Activated CD4-positive, alpha-beta T cell treated with anti-CD3 and anti-CD28 coated beads, Interleukin-2, amount 50 U/mL, for 1 hour (primary cell): Measurements from ENCODE around the gene OXCT1.

ENCODE experiments used
- DNase-seq: peaks from one replicate; pipeline ENCODE4 v3.0.0-alpha.2; 2020

Gene OXCT1

DNA sequence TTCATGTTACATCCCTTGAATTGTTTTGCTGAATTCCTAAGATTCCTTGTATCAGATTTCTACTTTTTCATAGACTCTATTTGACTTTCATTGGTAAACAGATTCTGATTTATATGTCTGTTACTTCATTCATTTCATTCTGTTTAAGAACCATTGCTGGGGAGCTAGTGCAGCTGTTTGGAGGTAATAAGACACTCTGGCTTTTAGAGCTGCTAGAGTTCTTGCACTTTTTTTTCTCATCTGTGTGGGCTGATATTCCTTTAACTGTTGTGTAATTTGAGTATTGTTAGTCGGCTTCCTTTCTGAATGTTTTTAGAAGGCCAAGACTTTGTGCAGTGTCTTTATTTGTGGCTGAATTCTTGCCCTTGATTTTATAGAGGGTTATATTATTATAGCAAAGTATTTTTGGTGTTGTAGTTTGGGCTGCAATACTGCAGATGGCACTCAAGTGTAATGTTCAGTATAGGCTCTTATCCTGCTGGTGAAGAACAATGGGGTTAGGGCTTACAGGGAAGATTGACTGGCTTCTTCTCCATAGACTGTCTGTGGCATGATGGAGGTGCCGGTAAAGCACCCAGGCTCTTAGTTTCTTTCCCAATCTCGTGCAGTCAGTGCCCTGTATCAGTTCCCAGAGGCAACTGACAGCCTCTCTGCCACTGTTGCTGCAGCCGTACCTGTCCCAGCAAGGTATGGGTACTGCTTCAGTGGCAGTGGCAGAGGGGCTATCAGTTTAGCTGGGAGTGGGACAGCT, 162.2 kb downstream of the OXCT1 start:
- DNase-seq, result no peak

DNA sequence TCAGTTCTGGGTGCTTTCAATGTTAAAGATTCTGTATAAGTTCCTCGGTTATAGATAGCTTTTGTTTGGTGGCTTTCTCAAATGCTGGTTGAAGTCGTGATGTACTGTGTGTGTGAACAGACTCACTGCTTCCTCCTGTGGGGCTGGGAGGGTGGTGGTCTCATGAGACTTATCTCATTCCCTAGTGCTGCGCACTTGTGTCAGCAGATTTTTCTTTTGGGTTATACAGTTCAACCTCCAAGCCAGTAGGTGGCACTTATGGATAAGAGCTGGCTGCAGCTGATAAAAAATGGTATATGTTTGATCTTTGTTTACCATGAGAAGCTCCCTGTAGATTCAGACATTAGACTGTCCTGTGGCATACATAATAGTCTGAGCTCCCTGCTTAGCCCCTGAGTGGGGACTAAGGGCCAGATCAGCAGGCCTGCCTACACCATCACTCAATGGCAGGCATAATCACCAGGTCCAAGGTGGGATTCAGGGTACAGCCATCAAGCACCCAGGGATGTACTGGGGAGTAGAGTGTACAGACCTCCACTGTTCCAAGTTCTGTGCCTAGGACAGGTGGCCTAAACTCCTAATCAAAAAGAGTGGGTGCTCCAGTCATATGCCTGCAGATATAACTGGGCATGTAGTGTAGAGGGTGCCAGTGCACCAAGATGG, 174.2 kb downstream of the OXCT1 start:
- no peak for DNase-seq

DNA sequence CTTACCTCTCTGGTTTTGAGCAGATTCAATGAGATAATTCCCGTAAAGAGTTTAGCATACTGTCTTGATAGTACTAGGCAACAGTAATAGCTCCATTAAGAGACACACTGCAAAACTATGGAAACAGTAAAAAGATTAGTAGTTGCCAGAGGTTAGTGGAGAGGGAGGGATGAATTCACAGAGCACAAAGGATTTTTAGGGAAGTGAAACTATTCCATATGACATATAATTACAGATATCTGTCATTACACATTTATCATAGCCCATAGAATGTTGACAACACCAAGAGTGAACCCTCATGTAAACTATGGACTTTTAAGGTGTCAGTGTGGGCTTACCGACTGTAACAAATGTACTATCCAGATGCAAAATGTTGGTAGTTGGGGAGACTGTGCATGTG, 183.5 kb downstream of the OXCT1 start:
- no peak for DNase-seq

DNA sequence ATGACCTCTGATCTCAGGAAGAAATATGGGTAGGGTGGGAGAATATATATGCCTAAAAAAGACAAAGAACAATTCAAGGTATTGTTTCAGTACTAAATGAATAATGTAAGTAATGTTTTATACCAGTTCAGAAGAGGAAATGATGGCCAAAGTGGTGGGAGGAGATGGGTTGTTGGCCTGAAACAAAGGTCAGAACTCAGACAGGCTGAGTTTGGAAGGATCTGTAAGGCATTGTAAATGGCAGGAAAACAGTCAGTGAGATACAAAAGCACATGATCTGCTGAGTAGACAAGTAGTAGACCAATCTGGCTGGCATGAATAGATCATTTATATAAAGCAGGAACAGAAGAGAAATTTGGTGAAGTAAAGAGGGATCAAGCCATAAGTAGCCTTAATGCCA, 184.0 kb downstream of the OXCT1 start:
- no peak for DNase-seq

DNA sequence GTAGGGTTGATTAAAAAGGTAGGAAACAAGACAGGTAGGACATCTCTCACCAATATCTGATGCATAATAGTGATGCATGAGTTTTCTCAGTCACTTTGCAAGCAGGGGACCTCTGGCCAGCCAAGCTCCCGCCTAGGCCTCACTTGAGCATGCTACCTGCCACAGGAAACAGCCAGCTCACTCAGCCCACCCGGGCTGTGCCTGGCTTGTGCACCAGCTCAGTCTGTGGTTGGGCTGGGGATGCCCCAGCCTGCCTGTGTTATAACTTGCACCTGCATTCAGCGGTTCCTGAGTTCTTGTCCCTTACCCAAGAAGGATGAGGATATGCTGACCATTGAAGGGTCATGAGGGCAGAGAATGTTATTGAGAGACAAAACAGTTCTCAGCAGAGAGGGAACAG, 187.0 kb downstream of the OXCT1 start:
- DNase-seq, result no peak

DNA sequence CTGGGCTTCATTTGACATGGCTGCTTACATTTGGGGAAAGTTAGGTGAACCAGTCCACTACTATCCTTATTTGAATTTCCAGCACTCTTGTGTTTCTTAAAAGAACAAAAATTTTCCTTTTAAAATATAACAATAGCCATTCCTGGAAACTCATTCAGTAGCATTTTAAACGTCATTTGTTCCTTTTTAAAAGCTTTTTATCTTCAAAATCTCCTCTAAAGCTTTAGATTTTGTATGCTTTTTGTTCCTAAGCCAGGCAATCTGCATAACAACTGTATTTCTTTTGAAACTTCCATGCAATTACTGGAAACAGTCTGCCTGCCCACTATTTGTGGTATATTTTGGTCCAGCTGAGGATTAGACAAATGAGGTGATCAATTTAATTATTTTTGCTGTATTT, 187.6 kb downstream of the OXCT1 start:
- no peak for DNase-seq

DNA sequence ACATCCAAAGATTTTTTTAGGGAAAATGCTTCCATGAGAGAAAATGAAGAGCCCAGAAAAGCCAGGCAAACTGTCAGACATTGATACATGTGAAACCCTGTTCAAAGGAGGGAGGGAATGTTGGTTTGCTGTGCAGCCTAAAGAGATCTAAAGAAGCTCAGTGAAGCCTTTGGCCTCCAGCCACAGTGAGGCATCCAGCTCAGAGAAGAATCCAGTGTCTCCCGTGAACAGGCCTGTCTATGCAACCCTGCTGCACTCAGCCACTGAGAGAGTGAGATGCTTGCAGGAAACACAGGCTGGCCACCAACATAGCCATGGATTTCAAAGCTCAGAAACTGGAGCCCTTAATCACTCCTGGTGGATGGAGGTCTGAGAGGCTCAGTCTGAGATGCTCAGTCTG, 188.4 kb downstream of the OXCT1 start:
- DNase-seq, result no peak
